GM18868 (cell line): ENCODE measurements around the gene LIG1.

ENCODE experiments used
- ATAC-seq: cut with Tn5 transposase; IDR thresholded peaks from one replicate; pipeline ENCODE4 v1.9.1; 2021; ENCODE audit warnings: mild to moderate bottlenecking, moderate library complexity; ENCODE audit not compliant: unreplicated experiment

Gene LIG1

DNA sequence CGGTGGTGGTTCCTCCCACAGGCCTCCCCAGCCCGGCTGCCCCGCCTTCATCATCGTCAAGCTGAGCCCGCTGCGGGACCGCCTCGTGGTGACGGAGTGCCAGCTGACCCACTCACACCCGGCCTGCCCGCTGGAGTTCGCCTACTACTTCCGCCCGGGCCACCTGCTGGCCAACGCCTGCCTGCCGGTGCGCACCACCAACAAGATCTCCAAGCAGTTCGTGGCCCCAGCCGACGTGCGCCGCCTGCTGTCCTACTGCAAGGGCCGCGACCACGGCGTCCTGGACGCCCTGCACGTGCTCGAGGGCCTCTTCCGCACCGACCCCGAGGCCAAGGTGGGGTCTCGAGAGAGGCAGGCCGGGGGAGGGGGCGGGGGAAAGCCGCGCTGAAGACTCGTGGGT, 12.3 kb upstream of the LIG1 start:
- ATAC-seq: no peak

DNA sequence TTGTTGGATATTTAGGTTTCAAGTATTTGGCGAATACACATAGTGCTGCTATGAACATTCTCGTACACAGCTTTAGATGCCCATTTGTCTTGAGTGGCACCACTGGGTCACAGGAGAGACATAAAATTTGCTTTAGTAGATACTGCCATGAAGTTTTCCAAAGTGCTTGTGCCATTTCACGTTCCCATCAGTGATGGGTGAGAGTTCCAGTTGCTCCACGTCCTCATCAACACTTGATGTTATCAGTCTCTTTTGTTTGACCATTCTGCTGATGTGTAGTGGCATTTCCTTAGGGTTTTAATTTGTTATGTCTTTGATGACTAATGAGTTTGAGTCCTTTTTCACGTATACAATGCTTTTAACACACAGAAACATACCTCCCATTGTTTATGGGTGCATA, 11.4 kb upstream of the LIG1 start:
- ATAC-seq: no peak

DNA sequence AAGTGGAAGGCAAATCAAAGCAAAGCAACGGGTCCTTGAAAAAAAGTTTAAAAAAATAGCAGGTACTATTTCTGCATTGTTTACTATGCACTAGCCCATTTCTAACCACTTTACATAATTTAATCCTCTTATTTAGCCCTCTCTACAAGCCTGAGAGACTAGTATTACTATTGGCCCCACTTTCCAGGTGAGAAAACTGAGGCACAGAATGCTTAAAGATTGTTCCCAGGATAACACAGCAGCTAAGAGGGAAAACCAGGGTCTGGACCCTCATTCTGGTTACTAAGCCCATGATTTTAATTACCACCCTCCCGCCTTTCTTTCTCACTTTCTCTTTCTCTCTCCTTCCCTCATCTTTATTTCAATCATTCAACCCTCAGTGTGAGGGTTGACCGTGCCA, 6.1 kb upstream of the LIG1 start:
- ATAC-seq: no peak

DNA sequence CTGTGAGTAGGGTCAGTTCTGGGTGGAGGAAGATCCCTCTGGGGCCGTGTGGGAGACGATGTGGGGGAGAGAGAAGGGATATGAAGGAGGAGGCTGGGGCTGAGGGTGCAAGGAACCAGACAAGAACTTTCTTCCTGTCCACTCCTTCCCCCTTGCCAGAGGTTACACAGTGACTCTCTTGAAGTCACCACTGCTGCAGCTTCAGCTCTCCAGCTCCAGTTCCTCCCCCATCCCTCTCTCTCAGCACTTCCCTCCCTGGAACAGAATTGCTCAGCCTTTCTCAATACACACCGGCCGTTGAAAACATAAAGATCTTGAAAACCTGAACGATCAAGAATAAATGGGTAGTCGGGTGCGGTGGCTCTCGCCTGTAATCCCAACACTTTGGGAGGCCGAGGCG, 5.4 kb upstream of the LIG1 start:
- no peak for ATAC-seq

DNA sequence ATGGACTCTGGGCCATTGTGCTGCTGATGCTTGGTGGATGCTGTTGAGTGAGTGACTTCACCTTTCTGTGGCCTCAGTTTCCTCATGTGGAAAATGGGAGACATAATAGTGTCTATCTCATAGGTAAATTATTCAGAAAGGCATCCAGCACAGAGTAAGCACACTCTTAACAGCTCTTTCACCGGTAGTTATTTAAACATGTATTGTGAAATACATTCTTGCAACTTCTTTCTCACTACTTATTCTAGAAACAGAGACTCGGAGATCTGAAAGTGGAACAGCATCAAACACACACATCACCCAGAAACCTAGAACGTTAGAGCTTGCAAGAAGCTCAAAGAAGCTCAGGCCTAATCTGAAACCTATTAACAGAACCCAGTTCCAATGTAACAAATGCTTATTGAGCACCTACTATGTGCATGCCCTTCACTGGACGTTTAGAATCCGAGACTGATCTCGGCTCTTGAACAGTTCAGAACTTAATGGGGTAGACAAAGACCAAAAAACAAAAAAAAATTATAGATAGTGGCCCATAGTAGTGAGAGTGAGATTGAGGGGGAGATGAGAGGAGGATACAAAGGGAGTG, 4.4 kb upstream of the LIG1 start:
- no peak for ATAC-seq

DNA sequence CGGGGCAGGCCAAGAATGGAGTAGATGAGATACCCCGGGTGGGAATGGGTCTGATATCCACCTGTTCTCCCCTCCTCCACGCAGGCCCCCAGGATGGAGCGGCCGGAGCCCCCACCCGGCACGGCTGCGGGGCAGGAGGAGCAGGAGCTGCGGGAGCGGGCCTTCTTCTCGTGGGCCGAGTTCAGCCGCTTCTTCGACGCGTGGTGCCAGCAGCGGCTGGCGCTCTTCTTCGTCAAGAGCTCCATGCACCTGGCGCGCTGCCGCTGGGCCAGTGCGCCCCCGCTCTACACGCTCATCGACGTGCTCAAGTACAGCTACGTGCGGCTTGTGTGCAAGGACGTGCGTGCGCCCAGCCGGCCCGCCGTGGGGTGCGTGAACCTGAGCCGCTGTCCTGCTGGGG, 1.6 kb upstream of the LIG1 start:
- no peak for ATAC-seq

DNA sequence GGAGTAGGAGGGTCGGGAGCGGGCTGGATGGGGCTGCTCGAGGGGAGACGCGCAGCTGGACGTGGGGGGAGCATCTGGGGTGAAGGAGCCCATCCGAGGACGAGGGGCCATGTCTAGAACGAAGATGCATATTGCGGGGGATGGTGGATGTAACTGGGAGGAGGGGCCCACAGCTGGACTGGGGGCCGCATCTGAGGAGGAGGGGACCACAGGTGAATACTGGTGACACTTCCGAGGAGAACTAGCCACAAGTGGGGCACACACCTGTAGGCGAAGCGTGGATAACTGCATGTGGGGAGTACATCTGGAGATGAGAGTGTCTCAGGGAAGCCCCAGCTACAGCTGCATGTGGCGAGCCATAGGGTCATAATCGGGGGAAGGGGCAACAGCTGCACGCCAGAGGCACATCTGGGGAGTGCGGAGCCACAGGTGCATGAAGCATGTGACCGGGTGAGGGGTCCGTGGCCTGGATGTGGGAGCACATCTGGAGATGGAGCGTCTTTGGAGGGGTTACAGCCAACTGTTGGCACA, 738 bp upstream of the LIG1 start:
- ATAC-seq: no peak

DNA sequence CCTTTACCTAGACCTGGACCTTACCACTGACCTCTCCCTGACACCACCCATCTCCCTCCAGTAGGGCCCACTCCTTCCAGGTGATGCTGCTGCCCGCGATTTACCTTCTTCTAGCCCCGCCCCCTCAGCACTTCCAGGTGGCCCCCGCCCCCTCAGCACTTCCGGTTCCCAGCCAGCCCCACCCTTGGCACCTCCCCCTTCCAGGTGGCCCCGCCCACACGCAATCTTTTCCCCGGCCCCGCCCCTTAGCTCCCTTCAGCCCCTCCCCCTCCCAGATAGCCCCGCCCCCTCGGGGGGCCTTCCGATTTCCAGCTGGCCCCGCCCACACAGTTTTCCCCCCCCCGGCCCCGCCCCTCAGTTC, 586 bp downstream of the LIG1 start:
- ATAC-seq: peak; percentile 19

DNA sequence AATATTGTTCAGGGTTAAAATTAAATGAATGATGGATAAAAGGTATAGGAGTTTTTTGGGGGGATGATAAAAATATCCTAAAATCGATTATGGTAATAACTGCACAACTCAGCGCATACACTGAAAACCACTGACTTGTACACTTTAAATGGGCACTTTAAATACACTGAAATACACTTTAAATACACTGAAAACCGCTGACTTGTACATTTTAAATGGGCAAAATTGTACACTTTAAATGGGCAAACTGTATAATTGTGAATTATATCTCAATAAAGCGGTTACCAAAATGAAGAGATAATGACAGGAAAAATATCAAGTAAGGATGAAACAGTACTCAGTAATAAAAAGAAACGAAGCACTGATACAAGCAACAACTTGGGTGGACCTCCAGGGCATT, 1.5 kb downstream of the LIG1 start:
- ATAC-seq: no peak

DNA sequence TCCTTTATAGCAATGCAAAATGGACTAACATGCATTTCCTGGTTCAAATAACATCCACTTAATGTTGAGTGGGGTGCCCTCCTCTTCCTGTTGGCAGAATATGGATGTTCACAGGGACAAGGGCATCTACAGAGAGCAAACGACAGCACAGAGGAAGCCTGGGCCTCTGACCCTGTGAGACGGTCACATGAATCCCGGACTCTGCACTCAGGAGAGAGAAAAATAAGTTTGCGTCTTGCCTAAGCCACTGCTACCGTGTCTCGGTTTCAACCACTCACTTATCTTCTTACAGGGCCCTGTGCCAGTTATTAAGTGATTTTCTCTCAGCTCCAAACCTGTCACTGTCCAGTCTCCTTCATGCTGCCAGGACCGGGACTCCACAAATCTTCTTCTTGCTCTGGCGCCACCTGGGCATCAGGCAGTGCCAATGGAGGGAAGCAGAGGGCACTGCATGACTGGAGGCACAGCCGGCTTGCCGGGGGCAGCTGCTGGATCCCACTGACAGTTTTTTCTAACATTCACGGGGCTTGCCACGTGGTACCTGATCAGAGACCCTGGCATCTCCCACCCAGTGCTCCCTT, 11.8 kb downstream of the LIG1 start:
- ATAC-seq: no peak

DNA sequence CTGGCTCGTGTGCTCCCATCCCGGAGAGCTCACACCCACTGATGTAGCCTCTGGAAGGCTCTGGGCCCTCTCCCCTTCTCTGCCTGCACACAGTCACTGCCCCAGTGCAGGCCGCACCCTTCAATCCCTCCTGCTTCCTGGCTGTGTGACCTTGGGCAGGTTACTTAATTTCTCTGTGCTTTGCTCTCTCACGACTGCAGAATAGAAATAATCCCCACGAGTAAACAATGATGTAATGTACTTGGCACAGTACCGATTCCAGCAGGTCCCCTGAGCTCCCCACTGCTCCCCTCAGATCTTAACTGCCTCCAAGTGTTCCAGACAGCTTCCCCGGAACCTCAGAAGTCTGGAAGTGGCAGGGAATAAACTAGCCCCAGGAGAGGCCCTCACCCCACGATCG, 16.1 kb downstream of the LIG1 start:
- ATAC-seq: no peak

DNA sequence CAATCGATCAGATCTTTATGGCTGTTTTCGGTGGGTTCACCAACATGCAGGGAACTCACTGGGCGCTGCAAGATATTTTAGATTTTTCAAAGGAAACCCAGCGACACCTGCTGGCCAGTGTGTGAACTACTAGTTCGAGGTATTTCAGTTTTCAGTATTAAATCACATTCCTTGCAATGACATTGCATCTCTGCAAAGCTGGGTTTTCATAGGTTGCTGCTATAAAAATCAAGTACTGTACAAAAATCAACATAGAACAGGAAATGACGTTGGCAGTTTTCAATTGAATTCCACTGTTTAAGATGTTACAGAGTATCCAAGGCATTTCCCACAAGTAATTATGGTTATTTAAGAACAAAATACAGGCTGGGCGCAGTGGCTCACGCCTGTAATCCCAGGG, 17.6 kb downstream of the LIG1 start:
- no peak for ATAC-seq

DNA sequence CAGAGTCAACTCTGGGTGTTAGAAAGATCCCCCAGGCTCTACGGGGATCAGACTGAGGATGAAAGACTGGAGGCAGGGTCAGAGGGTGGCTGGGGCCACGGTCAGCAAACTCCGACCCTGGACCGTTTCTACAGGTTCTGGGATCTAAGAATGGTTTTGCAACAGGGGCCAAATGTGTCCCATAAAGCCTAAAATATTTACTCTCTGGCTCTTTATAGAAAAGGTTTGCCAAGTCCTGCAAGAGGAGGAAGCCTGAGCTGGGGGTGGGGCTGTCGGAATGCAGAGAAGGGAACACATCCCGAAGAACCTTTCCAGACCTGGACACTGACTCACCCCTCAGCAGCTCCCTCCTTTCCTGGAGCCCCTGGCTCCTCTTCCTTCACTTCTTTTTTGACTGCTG, 20.7 kb downstream of the LIG1 start:
- ATAC-seq: no peak

DNA sequence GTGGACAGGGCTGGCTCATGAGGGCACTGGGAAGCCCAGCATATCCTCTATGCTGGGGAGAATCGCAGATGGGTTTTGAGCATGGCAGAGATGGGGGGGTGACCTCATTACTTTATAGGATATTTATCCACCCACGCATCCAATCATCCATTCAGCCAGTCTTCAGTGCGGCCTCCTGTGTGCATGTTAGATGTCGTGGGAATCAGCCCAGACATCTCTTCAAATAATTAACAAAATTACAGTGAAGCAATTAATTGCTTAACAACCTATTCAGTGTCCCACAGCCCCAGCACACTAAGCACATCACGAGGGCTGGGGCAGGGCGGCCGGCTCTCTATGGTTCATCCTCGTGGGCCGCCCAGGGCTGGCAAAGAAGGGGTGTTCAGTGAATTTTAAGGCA, 21.6 kb downstream of the LIG1 start:
- no peak for ATAC-seq

DNA sequence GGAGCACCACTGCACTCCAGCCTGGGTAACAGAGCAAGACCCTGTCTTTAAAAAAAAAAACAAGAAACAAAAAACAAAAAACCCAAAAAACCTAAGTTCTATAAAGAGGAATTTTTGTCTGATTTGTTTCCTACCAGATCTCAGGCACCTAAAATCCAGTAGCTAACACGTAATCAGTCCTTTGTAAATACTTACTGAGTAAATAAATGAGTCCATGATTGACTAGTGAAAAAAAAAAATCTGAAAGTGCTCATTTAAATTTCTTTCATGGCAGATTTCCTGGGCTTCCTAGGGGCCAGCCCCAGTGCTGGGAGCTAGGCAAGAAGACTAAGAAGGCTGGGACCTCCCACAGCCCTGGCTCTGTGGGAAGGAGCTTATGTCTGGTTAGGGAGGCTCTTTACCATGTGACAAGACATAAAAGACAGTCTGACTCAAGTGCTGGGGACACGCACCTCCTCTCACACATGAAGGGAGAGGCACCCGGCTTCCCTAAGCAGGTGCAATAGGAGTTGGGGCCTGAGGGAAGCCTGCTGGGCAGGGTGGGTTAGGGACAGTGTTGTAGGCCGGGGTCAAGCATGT, 22.5 kb downstream of the LIG1 start:
- no peak for ATAC-seq

DNA sequence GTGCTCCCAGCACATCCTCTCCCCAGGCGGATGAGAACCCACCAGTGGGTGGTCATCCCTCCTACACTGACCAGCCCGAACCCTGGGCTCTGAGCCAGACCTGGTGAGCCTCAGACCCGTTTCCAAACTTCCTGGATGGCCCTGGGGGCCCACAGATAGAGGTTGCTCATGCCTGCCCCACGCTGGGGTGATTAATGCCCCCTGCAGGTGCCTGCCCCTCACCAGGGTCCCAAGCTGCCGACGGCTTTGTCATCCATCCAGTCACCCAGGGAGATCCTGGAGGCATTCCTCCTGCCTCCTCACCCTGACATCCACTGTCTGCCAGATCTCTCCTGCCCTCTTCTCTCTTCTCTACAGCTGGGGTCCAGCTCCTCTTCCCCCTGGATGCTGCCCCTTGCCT, 31.1 kb downstream of the LIG1 start:
- no peak for ATAC-seq

DNA sequence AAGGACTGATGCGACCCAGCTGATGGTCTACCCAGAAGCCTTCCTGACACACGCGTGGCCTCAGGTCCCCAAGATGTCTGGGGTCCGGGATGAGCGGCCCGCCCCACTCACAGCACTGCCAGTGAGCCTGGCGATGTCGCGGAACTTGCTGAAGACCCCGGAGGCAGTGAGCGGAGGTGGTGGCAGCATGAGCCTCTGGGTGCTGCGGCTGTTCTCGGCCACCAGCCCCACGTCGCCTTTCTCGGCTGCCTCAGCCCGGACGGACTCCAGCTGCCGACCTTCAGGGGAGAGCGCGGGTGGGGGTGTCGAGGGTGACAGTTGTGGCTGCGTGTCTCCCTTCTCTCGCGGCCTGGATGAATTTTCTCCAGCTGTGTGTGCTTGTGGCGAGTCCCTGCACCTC, 32.7 kb downstream of the LIG1 start:
- ATAC-seq: no peak

DNA sequence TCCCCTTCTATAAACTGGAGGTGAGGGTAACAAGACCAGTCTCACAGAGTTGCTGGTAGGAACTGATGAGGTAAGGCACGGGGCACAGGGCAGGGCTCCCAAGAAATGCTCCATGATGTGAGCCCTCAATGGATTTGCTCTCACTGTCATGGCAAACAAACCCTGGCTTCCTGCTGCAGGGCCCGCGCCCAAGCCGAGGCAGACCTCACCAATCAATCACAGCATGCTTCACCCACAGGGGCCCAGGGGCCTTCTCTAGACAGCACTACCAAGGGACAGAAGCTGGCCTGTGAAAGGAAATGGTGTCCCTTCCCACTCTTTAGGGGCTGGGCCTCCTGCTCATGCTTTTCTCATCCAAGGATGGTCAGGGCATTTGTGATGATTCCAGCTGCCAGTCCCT, 33.6 kb downstream of the LIG1 start:
- no peak for ATAC-seq

DNA sequence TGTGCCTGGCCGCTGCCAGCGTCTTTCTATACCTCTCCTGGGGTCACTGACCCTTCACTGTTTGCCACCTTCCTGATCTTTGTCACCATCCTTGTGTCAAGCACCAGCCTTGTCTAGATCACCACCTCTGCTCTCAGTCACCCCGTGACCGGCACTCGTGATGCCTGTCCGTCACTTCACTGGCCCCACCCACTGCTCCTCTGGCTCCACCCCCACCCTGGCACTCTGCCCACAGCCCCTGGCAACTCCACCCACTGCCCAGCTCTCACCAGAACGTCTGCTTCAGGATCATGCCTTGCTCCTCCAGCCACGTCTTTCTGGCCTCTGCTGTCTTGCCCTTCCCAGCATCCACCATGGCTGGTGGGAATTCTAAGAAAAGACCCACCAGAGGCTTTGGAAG, 34.7 kb downstream of the LIG1 start:
- no peak for ATAC-seq

DNA sequence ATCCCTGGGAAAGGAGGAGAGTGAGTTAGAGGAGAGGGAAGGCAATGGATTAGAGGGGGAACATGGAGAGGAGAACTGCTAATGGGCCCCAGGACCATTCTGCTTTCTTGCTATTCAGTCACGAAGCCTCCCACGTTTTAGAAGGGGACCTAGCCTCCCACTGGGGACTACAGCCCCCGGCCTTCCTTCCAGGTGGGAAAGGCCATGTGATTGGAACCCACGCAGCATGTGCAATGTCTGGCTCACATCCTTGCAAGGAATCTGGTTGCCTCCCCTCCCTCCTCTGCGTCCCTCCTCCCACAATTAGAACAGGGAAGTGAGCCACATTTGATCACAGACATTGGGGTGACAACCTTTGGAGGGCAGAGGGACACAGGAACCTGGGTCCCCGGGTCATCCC, 37.0 kb downstream of the LIG1 start:
- no peak for ATAC-seq

DNA sequence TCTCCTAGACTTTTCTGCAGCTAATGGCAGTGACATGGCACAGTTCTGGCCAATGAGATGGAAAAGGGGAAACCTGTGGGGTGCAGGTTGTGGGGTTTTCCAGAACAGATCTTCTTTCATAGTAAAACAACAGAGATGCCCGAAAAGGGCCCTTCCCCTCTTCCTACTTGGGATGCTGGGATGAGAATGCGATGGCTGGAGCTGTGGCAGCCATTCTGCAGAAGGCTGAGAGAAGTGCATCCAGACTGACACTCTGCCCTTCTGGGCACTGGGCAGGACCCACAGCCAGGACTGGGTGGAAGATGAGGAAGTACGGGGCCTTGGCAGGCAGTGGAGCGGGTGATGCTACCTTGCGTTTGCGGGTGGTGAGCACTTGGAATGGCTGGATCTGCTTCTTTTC, 42.6 kb downstream of the LIG1 start:
- ATAC-seq: no peak

DNA sequence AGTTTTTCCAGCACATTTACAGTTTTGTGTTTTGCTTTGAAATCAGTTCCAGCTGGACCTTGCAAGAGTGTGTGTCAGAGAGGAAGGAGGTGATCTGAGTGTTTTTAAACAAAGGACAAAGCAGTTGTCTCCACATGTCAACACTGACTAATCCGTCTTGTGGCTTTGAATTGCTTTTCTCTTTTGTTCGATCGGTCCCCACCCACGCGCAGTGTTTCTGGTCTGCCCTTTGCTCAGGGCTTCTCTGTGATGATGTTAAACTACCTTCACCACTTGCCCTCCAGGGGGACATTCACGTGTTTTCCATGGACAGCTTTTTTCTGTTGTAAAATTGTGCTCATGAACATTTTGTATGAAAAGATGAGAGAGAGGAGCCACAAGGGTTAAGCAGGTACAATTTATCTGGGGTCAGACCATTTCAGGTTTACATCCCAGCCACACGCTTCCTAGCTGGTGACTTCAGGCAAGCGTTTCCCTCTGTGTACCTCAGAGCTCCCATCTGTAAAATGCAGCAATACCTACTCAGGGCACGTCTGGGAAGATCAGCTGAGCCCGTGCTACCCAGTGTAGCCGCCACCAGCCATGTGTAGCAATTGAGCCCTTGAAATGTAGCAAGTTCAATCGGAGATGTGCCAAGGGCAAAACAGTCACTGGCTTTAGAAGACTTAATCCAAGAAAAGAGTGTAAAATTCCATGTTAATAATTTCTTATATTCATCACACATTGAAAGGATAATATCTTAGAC, 46.1 kb downstream of the LIG1 start:
- no peak for ATAC-seq
